HepG2 (cell line): Measurements from ENCODE around the gene CAPZB. TPM values are rescaled to one million over a fixed set of nuclear protein-coding genes. Genes with fewer than 3 reads are reported as not detected.

Source experiments
- FOXA3 ChIP-seq: IDR thresholded peaks from 2 replicates; pipeline ENCODE4 v1.6.1; 2016; ENCODE audit warnings: missing genetic modification reagents, missing compliant biosample characterization
- FOXP1 ChIP-seq, 2 experiments: fragments of 450-650 bp in 1 of 2; IDR thresholded peaks; 2 replicates each; pipeline ENCODE4 v1.6.1; 2017 to 2018; ENCODE audit warnings: antibody characterized with exemption in 1 of 2
- GFI1 ChIP-seq: sonication (generic); formaldehyde crosslinking; IDR thresholded peaks from 2 replicates; pipeline ENCODE4 v1.5.0; 2020; ENCODE audit warnings: missing genetic modification reagents, mild to moderate bottlenecking, borderline replicate concordance
- HDAC1 ChIP-seq: sonication (generic); formaldehyde crosslinking; IDR thresholded peaks from 2 replicates; pipeline ENCODE4 v1.5.1; 2020; ENCODE audit warnings: mild to moderate bottlenecking, missing genetic modification reagents
- HNF4A ChIP-seq: sonication (generic); formaldehyde crosslinking; IDR thresholded peaks from 2 replicates; pipeline ENCODE4 v1.4.0; 2020; ENCODE audit warnings: missing genetic modification reagents
- MEIS1 ChIP-seq: sonication (generic); formaldehyde crosslinking; IDR thresholded peaks from 2 replicates; pipeline ENCODE4 v1.9.0; 2021; ENCODE audit warnings: mild to moderate bottlenecking, missing genetic modification reagents, moderate library complexity, borderline replicate concordance
- MIXL1 ChIP-seq: IDR thresholded peaks from 2 replicates; pipeline ENCODE4 v1.6.1; 2016
- POGK ChIP-seq: sonication (generic); formaldehyde crosslinking; conservative IDR thresholded peaks from 2 replicates; pipeline ENCODE4 v1.8.0; 2022; ENCODE audit warnings: mild to moderate bottlenecking, moderate library complexity, missing genetic modification reagents
- SAP130 ChIP-seq: IDR thresholded peaks from 2 replicates; pipeline ENCODE4 v1.6.1; 2016; ENCODE audit warnings: low read depth
- SKI ChIP-seq: fragments of 450-650 bp; IDR thresholded peaks from one replicate; pipeline ENCODE4 v1.6.1; 2018; ENCODE audit warnings: mild to moderate bottlenecking; ENCODE audit not compliant: partially characterized antibody
- TBX3 ChIP-seq: fragments of 450-650 bp; IDR thresholded peaks from 2 replicates; pipeline ENCODE4 v1.6.1; 2017; ENCODE audit warnings: antibody characterized with exemption, mild to moderate bottlenecking, inconsistent platforms, borderline replicate concordance
- ZBTB10 ChIP-seq: sonication (generic); formaldehyde crosslinking; IDR thresholded peaks from 2 replicates; pipeline ENCODE4 v1.4.0; 2020; ENCODE audit warnings: missing genetic modification reagents, borderline replicate concordance
- ZFP36L1 ChIP-seq: sonication (generic); formaldehyde crosslinking; IDR thresholded peaks from 2 replicates; pipeline ENCODE4 v1.8.0; 2022; ENCODE audit warnings: mild to moderate bottlenecking, missing genetic modification reagents, moderate library complexity
- ZNF10 ChIP-seq: sonication (generic); formaldehyde crosslinking; IDR thresholded peaks from 2 replicates; pipeline ENCODE4 v1.4.0; 2020; ENCODE audit warnings: mild to moderate bottlenecking, low read depth, missing genetic modification reagents, borderline replicate concordance
- ZNF160 ChIP-seq: sonication (generic); formaldehyde crosslinking; IDR thresholded peaks from 2 replicates; pipeline ENCODE4 v1.8.0; 2022; ENCODE audit warnings: mild to moderate bottlenecking, inconsistent platforms, missing genetic modification reagents
- ZNF337 ChIP-seq: sonication (generic); formaldehyde crosslinking; IDR thresholded peaks from 2 replicates; pipeline ENCODE4 v1.5.1; 2020; ENCODE audit warnings: missing genetic modification reagents, low read depth, mild to moderate bottlenecking, borderline replicate concordance
- ZNF496 ChIP-seq: sonication (generic); formaldehyde crosslinking; IDR thresholded peaks from 2 replicates; pipeline ENCODE4 v1.8.1; 2023; ENCODE audit warnings: mild to moderate bottlenecking, moderate library complexity, missing genetic modification reagents; ENCODE audit not compliant: insufficient replicate concordance
- ZNF607 ChIP-seq: sonication (generic); formaldehyde crosslinking; IDR thresholded peaks from 2 replicates; pipeline ENCODE4 v1.5.1; 2020; ENCODE audit warnings: missing genetic modification reagents, mild to moderate bottlenecking, borderline replicate concordance
- ZSCAN21 ChIP-seq: sonication (generic); formaldehyde crosslinking; IDR thresholded peaks from 2 replicates; pipeline ENCODE4 v1.8.0; 2022; ENCODE audit warnings: mild to moderate bottlenecking, missing genetic modification reagents, moderate library complexity, borderline replicate concordance
- polyA plus RNA-seq, 8 experiments: library from polyadenylated mRNA; depleted of rRNA in 3 of 8; stranded (reverse) in 7 of 8; unstranded in 1 of 8; fragments of >200 nt; fragmentation: Illumina TruSeq in 4 of 8; extraction: Trizol in 4 of 8; gene quantifications; 2 replicates each; pipeline versions ENCODE4 v1.2.1 to v1.2.3, GENCODE V29; 2011 to 2016; ENCODE audit warnings: low read depth in 4 of 8, missing spikeins in 1 of 8, mixed read lengths in 1 of 8; ENCODE audit not compliant: insufficient read depth in 1 of 8
- total RNA-seq, 5 experiments: library from RNA; depleted of rRNA; stranded (reverse); fragments of >200 nt; fragmentation: Illumina TruSeq; extraction: Trizol; gene quantifications; 2 replicates each; pipeline ENCODE4 v1.2.3, GENCODE V29; 2016; ENCODE audit warnings: low read depth in 1 of 5
- TF ChIP-seq, protein P1 (sequence below): IDR thresholded peaks from 2 replicates; pipeline ENCODE4 v1.6.1; 2016
- TF ChIP-seq, protein P2 (sequence below): sonication (generic); formaldehyde crosslinking; IDR thresholded peaks from 2 replicates; pipeline ENCODE4; 2020; ENCODE audit warnings: missing genetic modification reagents, mild to moderate bottlenecking, borderline replicate concordance

The CAPZB gene
- total and polyA plus RNA-seq, 2 of the 13 experiments (the other 11 are each of a cell fraction or from before 2014, with no cell fraction given), result 58.9 to 76.9 TPM

DNA sequence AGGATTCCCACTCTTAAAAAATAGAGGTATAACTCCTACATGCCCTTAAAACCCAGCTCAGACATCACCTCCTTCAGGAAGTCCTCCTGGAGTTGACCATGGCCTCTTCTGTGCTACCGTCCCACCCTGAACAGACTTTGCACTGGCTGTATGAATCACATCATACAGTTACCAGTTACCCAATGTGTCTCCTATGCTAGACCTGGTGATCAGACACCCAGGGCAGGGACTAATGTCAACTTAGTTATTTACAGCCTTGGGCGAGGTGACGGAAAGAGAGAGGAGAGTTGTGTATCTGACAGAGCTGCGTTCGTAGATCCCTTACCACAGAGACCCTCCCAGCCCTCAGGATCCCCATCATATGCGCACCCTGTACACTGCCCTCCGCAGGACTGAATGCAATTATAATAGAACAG, 100.6 kb downstream of the CAPZB start (continued):
- TF ChIP-seq ZNF337 (CRISPR knock-in tag) (0 out of 2 replicates have a peak, but pooled peaks have one; percentile 17), HNF4A (CRISPR knock-in tag) (peak; percentile 68), TBX3 (peak; percentile 37; the same call in 1 of the 2 replicates), MEIS1 (CRISPR knock-in tag) (0 out of 2 replicates have a peak, but pooled peaks have one; percentile 52), ZNF496 (CRISPR knock-in tag) (no peak), HDAC1 (CRISPR knock-in tag) (peak; percentile 44; the same call in 1 of the 2 replicates), MIXL1 (CRISPR knock-in tag) (peak; percentile 17; the same call in 1 of the 2 replicates), ZFP36L1 (CRISPR knock-in tag) (0 out of 2 replicates have a peak, but pooled peaks have one; percentile 66), FOXP1 (IDR thresholded peaks at IDR 0.05) (no peak), FOXP1 (CRISPR knock-in tag; IDR thresholded peaks at IDR 0.05) (peak; percentile 70), ZNF160 (CRISPR knock-in tag) (no peak), POGK (0 out of 2 replicates have a peak, but pooled peaks have one; percentile 5), GFI1 (CRISPR knock-in tag) (no peak), ZNF607 (no peak), SAP130 (CRISPR knock-in tag) (peak; percentile 69), ZSCAN21 (CRISPR knock-in tag) (peak; percentile 44; the same call in 1 of the 2 replicates), SKI (peak; percentile 80), ZBTB10 (no peak), ZNF10 (CRISPR knock-in tag) (no peak), FOXA3 (CRISPR knock-in tag) (peak; percentile 76)
- TF ChIP-seq, protein P1, sequence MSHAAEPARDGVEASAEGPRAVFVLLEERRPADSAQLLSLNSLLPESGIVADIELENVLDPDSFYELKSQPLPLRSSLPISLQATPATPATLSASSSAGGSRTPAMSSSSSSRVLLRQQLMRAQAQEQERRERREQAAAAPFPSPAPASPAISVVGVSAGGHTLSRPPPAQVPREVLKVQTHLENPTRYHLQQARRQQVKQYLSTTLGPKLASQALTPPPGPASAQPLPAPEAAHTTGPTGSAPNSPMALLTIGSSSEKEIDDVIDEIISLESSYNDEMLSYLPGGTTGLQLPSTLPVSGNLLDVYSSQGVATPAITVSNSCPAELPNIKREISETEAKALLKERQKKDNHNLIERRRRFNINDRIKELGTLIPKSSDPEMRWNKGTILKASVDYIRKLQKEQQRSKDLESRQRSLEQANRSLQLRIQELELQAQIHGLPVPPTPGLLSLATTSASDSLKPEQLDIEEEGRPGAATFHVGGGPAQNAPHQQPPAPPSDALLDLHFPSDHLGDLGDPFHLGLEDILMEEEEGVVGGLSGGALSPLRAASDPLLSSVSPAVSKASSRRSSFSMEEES (CRISPR knock-in tag), result 0 out of 2 replicates have a peak, but pooled peaks have one; percentile 17
- TF ChIP-seq, protein P2, sequence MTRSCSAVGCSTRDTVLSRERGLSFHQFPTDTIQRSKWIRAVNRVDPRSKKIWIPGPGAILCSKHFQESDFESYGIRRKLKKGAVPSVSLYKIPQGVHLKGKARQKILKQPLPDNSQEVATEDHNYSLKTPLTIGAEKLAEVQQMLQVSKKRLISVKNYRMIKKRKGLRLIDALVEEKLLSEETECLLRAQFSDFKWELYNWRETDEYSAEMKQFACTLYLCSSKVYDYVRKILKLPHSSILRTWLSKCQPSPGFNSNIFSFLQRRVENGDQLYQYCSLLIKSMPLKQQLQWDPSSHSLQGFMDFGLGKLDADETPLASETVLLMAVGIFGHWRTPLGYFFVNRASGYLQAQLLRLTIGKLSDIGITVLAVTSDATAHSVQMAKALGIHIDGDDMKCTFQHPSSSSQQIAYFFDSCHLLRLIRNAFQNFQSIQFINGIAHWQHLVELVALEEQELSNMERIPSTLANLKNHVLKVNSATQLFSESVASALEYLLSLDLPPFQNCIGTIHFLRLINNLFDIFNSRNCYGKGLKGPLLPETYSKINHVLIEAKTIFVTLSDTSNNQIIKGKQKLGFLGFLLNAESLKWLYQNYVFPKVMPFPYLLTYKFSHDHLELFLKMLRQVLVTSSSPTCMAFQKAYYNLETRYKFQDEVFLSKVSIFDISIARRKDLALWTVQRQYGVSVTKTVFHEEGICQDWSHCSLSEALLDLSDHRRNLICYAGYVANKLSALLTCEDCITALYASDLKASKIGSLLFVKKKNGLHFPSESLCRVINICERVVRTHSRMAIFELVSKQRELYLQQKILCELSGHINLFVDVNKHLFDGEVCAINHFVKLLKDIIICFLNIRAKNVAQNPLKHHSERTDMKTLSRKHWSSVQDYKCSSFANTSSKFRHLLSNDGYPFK (CRISPR knock-in tag), result no peak
